Bronchial epithelial cell (primary cell): ENCODE data around the gene SPINK1. TPM values are rescaled to one million over a fixed set of nuclear protein-coding genes. Genes with fewer than 3 reads are reported as not detected.
"Not testable (repeated sequence)": the region's sequence is repeated elsewhere in the genome, so short reads cannot be mapped to it uniquely, and the experiment has no call there.

ENCODE experiments used
- DNase-seq: peaks from one replicate; pipeline ENCODE4 v3.0.0-alpha.2; 2010; ENCODE audit warnings: low read depth
- FAIRE-seq: peaks from 2 replicates; lab custom pipeline; 2011; peaks lifted over from hg19 to GRCh38; lab: Jason Lieb, UNC
- H3K27me3 ChIP-seq: 2 replicates; pipeline ENCODE4 v1.5.1; 2011; ENCODE audit warnings: low read length; ENCODE audit not compliant: control insufficient read depth, insufficient read depth
- H3K36me3 ChIP-seq: 2 replicates; pipeline ENCODE4 v1.5.1; 2011; ENCODE audit warnings: low read length; ENCODE audit not compliant: control insufficient read depth, insufficient read depth
- H3K4me3 ChIP-seq: 2 replicates; pipeline ENCODE4 v1.5.1; 2011; ENCODE audit warnings: mild to moderate bottlenecking, low read depth, low read length, control low read depth
- total RNA-seq: library from RNA; depleted of rRNA; stranded (reverse); fragments of >200 nt; gene quantifications from 2 replicates; pipeline ENCODE4 v1.2.1, GENCODE V29; 2014
- TF ChIP-seq, protein P1 (sequence below): IDR thresholded peaks from 2 replicates; pipeline ENCODE4 v1.5.1; 2011; ENCODE audit warnings: mild to moderate bottlenecking, moderate library complexity, low read length, control low read depth, inconsistent platforms; ENCODE audit not compliant: insufficient read depth, severe bottlenecking

SPINK1 gene
- total RNA-seq, 1 donor from 2014 or later = 1.1 TPM

DNA sequence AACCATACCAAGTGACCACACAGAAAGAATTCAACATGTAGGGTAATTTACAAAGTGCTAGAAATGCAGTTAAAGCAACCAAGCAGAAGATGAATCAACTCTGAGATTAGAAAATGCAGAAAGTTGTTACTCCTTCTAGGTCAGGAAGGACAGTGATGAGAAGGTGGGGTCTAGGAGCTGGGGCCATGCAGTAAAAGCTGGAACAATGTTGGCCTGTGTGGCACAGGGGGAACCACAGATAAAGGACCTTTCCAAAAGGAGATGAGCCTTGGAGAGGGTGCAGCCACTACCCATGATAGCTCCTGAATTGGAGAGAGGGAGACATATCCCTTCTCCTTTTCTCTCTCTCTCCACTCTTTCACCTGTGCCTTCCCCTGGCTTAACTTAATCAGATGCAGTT lies 44.7 kb upstream of the SPINK1 start:
- FAIRE-seq (no peak), DNase-seq (no peak)
- TF ChIP-seq, protein P1, sequence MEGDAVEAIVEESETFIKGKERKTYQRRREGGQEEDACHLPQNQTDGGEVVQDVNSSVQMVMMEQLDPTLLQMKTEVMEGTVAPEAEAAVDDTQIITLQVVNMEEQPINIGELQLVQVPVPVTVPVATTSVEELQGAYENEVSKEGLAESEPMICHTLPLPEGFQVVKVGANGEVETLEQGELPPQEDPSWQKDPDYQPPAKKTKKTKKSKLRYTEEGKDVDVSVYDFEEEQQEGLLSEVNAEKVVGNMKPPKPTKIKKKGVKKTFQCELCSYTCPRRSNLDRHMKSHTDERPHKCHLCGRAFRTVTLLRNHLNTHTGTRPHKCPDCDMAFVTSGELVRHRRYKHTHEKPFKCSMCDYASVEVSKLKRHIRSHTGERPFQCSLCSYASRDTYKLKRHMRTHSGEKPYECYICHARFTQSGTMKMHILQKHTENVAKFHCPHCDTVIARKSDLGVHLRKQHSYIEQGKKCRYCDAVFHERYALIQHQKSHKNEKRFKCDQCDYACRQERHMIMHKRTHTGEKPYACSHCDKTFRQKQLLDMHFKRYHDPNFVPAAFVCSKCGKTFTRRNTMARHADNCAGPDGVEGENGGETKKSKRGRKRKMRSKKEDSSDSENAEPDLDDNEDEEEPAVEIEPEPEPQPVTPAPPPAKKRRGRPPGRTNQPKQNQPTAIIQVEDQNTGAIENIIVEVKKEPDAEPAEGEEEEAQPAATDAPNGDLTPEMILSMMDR = no peak
- Histone ChIP-seq H3K27me3 (peaks cover 1% of the 10 kb centered on the region), H3K36me3 (no peaks in the 10 kb centered on the region), H3K4me3 (no peak overlapping the region)

DNA sequence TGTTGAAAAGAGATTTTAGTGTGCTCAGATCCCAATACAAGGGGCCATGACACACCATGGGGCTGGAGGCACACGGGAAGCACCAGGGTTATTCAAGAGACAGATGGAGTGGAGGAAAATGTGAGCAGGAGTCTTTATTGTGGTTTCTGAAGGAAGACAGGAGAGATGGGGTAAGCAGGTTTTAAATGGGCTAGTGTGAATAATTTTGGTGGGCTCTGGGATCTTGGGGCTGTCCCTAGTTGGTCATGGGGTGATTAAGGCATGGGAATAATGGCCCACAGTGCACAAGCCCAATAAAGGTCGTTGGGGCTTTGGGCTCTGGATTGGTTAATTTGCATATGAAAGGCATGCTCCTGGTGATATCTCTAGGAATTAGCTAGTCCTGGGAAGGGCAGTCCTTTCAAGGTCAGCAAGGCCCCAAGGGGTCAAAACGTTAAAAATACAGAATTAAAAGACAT lies 43.5 kb upstream of the SPINK1 start:
- H3K27me3 ChIP-seq = peaks cover 1% of the 10 kb centered on the region
- no peaks in the 10 kb centered on the region for H3K36me3 ChIP-seq
- TF ChIP-seq, protein P1 = no peak
- no peak for DNase-seq
- H3K4me3 ChIP-seq = no peak overlapping the region
- FAIRE-seq = no peak

GRCh38 chr5:147874118-147874875 lies 42.8 kb upstream of the SPINK1 start:
- not testable (repeated sequence) for H3K27me3 ChIP-seq, H3K36me3 ChIP-seq, H3K4me3 ChIP-seq, DNase-seq, FAIRE-seq

GRCh38 chr5:147872744-147873435 lies 41.4 kb upstream of the SPINK1 start:
- not testable (repeated sequence) for H3K27me3 ChIP-seq, DNase-seq, H3K4me3 ChIP-seq, H3K36me3 ChIP-seq, FAIRE-seq

DNA sequence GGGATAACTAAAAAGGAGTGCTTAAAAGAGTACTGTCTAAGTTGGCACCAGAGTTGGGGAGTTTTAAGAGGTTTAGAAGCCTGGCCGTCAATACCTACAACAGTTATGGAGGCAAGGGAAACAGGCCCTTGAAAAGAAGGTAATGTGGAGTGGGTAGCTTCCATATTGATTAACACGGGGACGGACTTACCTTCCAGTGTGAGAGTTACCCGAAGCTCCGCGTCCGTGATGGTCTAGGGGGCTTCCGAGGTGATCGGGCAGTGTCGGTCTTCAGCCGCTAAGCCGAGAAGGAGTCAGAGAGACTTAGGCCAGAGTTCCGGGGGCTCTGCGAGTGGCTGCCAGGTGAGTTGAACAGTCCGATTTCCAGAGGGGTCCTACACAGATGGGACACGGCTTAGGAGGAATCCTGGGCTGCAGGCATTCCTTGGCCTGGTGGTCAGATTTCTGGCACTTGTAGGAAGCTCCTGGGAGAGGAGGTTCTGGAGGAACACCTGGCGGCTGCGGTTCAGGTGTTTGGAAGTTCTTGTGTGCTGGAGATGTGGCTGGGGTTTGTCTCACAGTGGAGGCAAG lies 40.6 kb upstream of the SPINK1 start:
- H3K4me3 ChIP-seq, FAIRE-seq, H3K27me3 ChIP-seq, H3K36me3 ChIP-seq, DNase-seq: not testable (repeated sequence)

DNA sequence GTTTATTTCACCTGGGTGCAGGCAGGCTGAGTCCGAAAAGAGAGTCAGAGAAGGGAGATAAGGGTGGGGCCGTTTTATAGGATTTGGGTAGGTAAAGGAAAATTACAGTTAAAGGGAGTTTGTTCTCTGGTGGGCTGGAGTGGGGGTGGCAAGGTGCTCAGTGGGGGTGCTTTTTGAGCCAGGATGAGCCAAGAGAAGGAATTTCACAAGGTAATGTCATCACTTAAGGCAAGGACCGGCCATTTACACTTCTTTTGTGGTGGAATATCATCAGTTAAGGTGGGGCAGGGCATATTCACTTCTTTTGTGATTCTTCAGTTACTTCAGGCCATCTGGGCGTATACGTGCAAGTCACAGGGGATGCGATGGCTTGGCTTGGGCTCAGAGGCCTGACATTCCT lies 38.4 kb upstream of the SPINK1 start:
- not testable (repeated sequence) for H3K36me3 ChIP-seq, H3K4me3 ChIP-seq, FAIRE-seq

GRCh38 chr5:147869112-147869511 lies 37.6 kb upstream of the SPINK1 start:
- no peak for DNase-seq
- FAIRE-seq = no peak
- Histone ChIP-seq H3K4me3 (no peak overlapping the region), H3K36me3 (no peaks in the 10 kb centered on the region), H3K27me3 (no peaks in the 10 kb centered on the region)
- TF ChIP-seq, protein P1 = no peak

More for the DNA sequence above, 38.4 kb upstream of the SPINK1 start:
- not testable (repeated sequence) for DNase-seq, H3K27me3 ChIP-seq
